ENCODE results near the gene MIPOL1.
A peak's percentile ranks its signal among the peaks of the same experiment; 100 is the strongest.
"Not testable (repeated sequence)": the region's sequence is repeated elsewhere in the genome, so short reads cannot be mapped to it uniquely, and the experiment has no call there.

MIPOL1 gene, protein sequence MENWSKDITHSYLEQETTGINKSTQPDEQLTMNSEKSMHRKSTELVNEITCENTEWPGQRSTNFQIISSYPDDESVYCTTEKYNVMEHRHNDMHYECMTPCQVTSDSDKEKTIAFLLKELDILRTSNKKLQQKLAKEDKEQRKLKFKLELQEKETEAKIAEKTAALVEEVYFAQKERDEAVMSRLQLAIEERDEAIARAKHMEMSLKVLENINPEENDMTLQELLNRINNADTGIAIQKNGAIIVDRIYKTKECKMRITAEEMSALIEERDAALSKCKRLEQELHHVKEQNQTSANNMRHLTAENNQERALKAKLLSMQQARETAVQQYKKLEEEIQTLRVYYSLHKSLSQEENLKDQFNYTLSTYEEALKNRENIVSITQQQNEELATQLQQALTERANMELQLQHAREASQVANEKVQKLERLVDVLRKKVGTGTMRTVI

GRCh38 chr14:37197421-37198272 lies at the start of gene MIPOL1:
MIPOL1 (plus strand) TSS chr14:37197937; CDS start chr14:37247889, 49,952 bp downstream.
- peak; percentile 89 for DNase-seq

GRCh38 chr14:37150414-37150813 lies 47.3 kb upstream of the MIPOL1 start:
- DNase-seq: peak; percentile 30

DNA sequence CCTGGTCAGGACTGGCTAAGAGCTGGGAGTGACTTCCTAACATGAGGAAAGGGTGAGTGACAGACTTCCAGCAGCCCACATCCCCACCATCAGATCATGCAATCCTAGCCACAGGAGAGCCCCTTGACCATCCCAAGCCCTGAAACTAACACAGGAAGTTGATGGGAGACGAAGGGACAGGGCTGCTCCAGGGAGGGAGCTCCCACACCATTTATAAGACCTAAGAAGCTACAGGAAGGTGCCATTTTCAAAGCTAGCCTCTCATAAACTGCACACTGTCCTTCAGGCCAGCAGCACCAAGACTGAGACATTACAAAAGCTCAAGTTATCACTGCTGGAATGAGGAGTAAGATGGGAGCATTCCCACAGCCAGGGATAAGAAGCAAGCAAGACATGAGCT lies 44.7 kb upstream of the MIPOL1 start:
- DNase-seq: no peak

DNA sequence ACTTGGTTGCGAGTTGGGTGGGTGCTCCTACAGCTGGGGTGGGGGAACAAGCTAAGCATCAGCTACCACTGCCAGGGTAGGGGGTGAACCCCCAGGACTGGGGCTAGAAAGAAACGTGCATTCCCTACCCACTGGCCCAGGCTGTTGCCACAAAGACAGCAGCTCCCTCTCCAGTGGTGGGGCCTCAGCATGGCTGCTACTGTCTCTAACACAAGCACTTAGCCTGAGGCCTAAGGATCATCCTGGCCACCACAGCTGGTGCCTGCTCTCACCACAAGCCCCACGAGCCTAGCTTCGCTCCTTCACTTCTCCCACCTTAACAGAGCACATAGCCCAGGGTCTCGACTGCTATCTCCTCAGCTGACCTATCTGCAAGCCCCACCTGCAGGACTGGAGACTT lies 44.3 kb upstream of the MIPOL1 start:
- DNase-seq: no peak

- no peak for DNase-seq
Observed at GRCh38 chr14:37157987-37158386, 39.8 kb upstream of the MIPOL1 start.

GRCh38 chr14:37162307-37162706 lies 35.4 kb upstream of the MIPOL1 start:
- not testable (repeated sequence) for DNase-seq

- DNase-seq: no peak
Observed at GRCh38 chr14:37165794-37166193, 31.9 kb upstream of the MIPOL1 start.

GRCh38 chr14:37167151-37168047 lies 30.3 kb upstream of the MIPOL1 start:
- DNase-seq: no peak

GRCh38 chr14:37168721-37169120 lies 29.0 kb upstream of the MIPOL1 start:
- DNase-seq: no peak

DNA sequence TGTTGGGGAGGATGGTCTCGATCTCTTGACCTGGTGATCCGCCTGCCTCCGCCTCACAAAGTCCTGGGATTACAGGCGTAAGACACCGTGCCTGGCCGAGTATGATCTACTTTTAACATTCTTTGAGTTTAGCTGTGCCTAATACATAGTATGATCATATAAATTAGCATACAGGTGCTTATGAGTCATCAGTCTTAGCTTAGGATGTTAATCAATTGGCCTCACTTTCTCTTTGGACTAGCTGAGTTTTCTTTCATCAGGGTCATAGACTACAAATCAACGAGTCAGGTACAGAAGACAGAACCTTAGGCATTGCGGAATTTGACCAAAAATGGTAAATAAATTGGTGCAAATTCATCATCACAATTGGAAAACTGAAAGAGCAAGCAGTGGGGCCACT lies 27.5 kb upstream of the MIPOL1 start:
- DNase-seq: no peak

- no peak for DNase-seq
Observed at GRCh38 chr14:37170993-37171392, 26.7 kb upstream of the MIPOL1 start.

- DNase-seq: no peak
Observed at GRCh38 chr14:37171678-37172023, 26.1 kb upstream of the MIPOL1 start.

GRCh38 chr14:37172024-37172869 lies 25.5 kb upstream of the MIPOL1 start, which contains the start of gene SLC25A21:
SLC25A21 (minus strand) TSS chr14:37172606.
- peak; percentile 77 for DNase-seq

DNA sequence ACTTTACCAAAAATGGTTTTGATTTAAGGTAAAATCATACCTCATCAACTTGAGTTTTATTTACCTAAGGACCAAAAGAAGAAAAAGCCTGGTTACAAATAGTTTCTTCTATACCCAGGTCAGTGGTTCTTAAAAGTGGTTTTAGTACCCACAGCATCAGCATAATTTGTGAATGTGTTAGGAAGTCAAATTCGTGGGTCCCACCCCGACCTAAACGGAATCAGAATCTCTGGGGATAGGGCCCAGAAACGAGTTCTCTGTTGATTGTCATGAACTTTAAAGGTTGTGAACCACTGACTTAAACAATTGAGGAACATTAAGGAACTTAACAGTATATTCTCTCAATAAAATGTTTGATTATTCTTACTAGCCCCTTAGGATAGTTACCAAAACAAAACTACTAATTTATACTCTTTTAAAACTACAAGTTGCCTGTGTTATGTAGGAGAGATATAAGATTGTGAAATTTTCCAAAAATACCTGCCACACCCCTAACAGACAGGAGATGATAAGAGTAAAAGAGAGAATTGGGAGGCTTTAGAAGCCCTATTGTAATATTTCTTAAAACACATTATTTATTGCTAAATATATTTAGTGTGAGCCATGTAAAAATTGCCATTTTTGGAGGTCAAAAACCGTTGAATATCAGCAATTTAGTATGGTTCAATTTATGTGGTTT lies 24.7 kb upstream of the MIPOL1 start:
- DNase-seq: no peak

DNA sequence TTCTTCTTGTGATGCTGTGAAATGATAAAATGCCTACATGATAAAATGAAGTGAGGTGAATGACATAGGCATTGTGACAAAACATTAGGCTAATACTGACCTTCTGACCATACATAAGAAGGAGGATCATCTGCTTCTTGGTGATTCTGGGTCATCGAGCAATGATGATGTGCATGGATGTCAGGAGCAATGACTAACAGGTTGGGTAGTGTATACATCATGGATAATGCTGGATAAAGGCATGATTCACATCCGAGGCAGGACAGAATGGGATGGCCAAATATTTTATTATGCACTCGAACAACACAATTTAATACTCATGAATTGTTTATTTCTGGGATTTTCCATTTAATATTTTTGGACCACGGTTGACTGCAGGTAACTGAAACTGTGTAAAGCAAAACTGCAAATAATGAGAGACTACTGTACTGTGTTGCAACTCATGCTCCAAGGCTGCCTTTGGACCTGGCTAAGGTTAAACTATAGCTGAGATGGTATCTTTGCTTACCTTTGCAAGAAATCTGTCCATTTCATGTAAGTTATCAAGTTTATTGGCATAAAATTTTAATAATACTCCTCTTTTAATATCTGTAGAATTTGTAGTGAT lies 17.7 kb upstream of the MIPOL1 start:
- DNase-seq: no peak

DNA sequence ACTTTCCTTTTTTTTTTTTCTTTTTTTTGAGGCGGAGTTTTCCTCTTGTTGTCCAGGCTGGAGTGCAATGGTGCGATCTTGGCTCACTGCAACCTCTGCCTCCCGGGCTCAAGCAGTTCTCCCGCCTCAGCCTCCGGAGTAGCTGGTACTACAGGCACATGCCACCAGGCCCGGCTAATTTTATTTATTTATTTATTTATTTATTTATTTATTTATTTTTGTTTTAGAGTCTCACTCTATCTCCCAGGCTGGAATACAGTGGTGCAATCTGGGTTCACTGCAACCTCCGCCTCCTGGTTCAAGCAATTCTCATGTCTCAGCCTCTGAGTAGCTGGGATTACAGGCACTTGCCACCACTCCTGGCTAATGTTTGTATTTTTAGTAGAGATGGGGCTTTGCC lies 16.9 kb upstream of the MIPOL1 start:
- not testable (repeated sequence) for DNase-seq

- DNase-seq: no peak
Observed at GRCh38 chr14:37181441-37181840, 16.3 kb upstream of the MIPOL1 start.

DNA sequence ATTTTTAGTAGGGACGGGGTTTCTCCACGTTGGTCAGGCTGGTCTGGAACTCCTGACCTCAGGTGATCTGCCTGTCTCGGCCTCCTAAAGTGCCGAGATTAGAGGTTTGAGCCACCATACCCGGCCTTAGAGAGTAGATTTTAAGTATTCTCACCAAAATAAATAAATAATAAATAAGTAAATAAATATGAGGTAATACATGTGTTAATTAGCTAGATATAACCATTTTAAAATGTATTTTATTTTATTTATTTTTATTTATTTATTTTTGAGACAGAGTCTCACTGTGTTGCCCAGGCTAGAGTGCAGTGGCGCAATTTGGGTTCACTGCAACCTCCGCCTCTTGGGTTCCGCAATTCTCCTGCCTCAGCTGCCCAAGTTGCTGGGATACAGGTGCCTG lies 13.2 kb upstream of the MIPOL1 start:
- DNase-seq: not testable (repeated sequence)

- DNase-seq: no peak
Observed at GRCh38 chr14:37185670-37186069, 12.1 kb upstream of the MIPOL1 start.

GRCh38 chr14:37186865-37187264 lies 10.9 kb upstream of the MIPOL1 start:
- no peak for DNase-seq

DNA sequence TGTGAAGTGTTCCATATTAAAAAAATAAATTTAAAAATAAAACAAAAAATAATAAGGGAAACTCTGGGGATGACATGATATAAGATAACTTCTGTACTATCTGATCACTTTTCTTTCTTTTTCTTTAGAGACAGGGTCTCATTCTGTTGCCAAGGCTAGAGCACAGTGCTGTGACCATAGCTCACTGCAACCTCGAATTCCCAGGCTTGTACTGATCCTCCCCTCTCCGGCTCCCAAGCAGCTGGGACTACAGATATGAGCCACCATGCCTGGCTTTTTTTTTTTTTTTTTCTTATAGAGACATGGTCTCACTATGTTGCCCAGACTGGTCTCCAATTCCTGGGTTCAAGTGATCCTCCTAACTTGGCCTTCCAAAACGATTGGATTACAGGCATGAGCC lies 10.4 kb upstream of the MIPOL1 start:
- DNase-seq: no peak

Measured in NCI-H774 (cell line).